Lower leg skin (tissue), 4 donors: ENCODE data around the gene NTM. TPM values are rescaled to one million over a fixed set of nuclear protein-coding genes. Genes with fewer than 3 reads are reported as not detected.

Source experiments
- DNase-seq, 2 donors: peaks; one replicate each; pipeline ENCODE4 v3.0.0-alpha.2; 2019; ENCODE audit warnings: low spot score in 2 of 2
- H3K4me3 ChIP-seq: fragments of 200-600 bp; sonication (generic); 2 replicates; pipeline ENCODE4 v1.5.1; 2017; ENCODE audit warnings: mild to moderate bottlenecking, low read depth; ENCODE audit not compliant: poor library complexity, severe bottlenecking
- POLR2A ChIP-seq, 2 donors: fragments of 450-650 bp; IDR thresholded peaks; one replicate each; pipeline ENCODE4 v1.6.1; 2016 to 2017; ENCODE audit warnings: antibody characterized with exemption in 2 of 2, mild to moderate bottlenecking in 1 of 2, moderate library complexity in 1 of 2
- WGBS, 2 donors: methylation state at CpG; one replicate each; pipeline ENCODE4 v1.1.5; 2018; 5-methylcytosine and 5-hydroxymethylcytosine counted together
- intact Hi-C: fragments of 100-400 bp; cut with DNase I; formaldehyde crosslinking; loops from one replicate; pipeline ENCODE4 v1.15.0; 2023; ENCODE audit warnings: low total_unique reads
- total RNA-seq, 4 donors: library from RNA; depleted of rRNA; stranded (reverse); fragments of >200 nt; gene quantifications; one replicate each; pipeline ENCODE4 v1.1.0, GENCODE V29; 2016
- TF ChIP-seq, protein P1 (sequence below), 3 donors: fragments of 450-650 bp; IDR thresholded peaks; one replicate each; pipeline ENCODE4 v1.5.1; 2016; ENCODE audit warnings: antibody characterized with exemption in 3 of 3, mild to moderate bottlenecking in 3 of 3, moderate library complexity in 2 of 3

The NTM gene
- total RNA-seq, 4 donors from 2014 or later, result 2.8 to 5.7 (median 4.9) TPM

DNA sequence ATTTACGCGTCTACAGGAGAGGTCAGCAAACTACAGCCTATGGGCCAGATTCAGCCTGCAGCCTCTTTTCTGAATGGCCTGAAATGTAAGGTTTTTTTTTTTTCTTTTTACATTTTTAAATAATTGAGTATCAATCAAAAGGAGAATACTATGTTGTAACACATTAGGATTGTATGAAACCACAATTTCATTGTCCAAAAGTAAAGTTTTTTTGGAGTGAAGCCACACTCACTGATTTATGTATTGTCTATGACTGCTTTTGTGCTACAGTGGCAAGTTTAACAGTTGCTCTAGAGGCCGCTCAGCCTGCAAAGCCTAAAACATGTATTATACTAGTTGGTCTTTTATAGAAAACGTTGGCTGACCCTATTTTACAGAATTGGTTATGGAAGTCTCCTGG lies 923.2 kb downstream of the NTM start:
- no peak for DNase-seq
- TF ChIP-seq POLR2A (IDR thresholded peaks at IDR 0.05), result no peak
- WGBS, 2 donors, result 68 to 76% methylated on average over 4 of the region's 4 CpGs
- intact Hi-C loops, result no loop called here
- no peak overlapping the region for H3K4me3 ChIP-seq

DNA sequence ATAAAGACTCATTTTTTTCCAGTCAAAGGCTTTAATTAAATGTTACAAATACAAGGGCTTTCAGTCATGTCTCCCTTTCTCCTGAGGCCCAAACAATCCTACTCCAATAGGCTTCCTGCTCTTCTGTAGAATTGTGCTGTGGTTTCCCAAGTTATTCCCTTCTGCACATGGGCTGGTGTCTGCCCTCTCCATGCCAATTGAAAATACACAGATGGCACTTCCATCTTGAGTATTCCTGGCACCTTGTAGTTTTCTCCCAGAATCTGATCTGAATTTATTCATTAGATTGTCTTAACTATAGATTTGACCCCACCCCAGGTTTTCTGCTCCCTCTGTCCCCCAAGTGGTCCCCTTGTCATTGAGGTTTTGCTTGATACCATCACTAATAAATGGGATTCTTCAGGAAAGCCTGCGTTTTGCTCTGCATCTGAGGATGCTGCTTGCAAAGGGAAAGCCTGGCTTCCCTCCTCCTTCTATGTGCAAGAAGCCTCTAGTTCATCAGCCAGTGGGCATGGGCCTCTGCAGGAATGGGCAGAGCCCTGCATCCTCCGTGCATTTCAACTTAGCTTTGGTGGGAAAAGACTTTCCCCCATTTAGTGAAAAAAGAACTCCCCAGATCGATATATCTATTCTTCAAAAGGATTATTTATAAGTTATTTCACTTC lies 926.7 kb downstream of the NTM start:
- no peak for TF ChIP-seq POLR2A (IDR thresholded peaks at IDR 0.05)
- TF ChIP-seq, protein P1, sequence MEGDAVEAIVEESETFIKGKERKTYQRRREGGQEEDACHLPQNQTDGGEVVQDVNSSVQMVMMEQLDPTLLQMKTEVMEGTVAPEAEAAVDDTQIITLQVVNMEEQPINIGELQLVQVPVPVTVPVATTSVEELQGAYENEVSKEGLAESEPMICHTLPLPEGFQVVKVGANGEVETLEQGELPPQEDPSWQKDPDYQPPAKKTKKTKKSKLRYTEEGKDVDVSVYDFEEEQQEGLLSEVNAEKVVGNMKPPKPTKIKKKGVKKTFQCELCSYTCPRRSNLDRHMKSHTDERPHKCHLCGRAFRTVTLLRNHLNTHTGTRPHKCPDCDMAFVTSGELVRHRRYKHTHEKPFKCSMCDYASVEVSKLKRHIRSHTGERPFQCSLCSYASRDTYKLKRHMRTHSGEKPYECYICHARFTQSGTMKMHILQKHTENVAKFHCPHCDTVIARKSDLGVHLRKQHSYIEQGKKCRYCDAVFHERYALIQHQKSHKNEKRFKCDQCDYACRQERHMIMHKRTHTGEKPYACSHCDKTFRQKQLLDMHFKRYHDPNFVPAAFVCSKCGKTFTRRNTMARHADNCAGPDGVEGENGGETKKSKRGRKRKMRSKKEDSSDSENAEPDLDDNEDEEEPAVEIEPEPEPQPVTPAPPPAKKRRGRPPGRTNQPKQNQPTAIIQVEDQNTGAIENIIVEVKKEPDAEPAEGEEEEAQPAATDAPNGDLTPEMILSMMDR (IDR thresholded peaks at IDR 0.05), result no peak

DNA sequence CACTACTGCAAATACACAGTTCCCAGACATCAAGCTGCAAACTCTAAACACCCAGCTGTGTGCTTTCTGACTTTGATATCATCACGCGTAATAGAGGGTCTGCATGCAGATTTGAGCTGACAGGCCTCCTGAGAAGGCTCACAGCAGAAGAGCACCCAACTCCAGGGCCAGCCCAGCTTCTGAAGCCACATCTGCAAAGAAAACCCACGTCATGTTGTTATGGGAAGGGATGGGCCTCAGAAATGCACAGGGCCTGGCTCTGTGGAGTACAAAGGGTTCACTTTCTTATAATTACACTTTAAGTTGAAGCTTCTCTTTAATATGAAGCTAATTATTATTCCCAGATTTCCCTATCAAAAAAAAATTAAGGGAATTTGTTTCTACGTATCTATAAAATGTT lies 927.9 kb downstream of the NTM start:
- WGBS, 2 donors, result 86 to 88% methylated on average over 4 of the region's 4 CpGs

More for the DNA sequence above, 926.7 kb downstream of the NTM start:
- no peak overlapping the region for H3K4me3 ChIP-seq
- intact Hi-C loops, result no loop called here
- 85 to 87% methylated on average over 3 of the region's 3 CpGs for WGBS, 2 donors
- no peak for DNase-seq

DNA sequence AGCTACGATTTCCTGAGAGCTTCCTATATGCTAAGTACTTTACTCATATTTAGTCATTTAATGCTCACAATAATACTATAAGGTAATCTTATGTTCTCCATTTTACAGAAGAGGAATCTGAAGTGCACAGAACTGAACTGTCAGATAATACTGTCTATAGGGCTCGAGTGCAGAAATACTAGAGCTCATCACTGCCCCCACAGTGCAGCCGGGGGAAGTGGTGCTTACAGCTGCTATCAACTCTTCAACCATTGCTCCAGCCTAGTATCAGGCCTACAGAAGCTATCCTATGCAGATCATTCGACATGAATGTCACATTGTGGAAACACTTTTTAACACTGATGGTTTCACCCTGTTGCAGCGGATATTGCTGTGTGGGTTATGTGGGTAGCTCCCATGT lies 929.9 kb downstream of the NTM start:
- TF ChIP-seq, protein P1 (IDR thresholded peaks at IDR 0.05), result no peak
- TF ChIP-seq POLR2A (IDR thresholded peaks at IDR 0.05), result no peak
- intact Hi-C loops, result no loop called here
- no peak overlapping the region for H3K4me3 ChIP-seq
- no peak for DNase-seq
- 77 to 82% methylated on average over 5 of the region's 5 CpGs for WGBS, 2 donors

More for the DNA sequence above, 927.9 kb downstream of the NTM start:
- intact Hi-C loops, result no loop called here
- DNase-seq, result no peak
- no peak overlapping the region for H3K4me3 ChIP-seq
- TF ChIP-seq, protein P1 (IDR thresholded peaks at IDR 0.05), result no peak
- no peak for TF ChIP-seq POLR2A (IDR thresholded peaks at IDR 0.05)

DNA sequence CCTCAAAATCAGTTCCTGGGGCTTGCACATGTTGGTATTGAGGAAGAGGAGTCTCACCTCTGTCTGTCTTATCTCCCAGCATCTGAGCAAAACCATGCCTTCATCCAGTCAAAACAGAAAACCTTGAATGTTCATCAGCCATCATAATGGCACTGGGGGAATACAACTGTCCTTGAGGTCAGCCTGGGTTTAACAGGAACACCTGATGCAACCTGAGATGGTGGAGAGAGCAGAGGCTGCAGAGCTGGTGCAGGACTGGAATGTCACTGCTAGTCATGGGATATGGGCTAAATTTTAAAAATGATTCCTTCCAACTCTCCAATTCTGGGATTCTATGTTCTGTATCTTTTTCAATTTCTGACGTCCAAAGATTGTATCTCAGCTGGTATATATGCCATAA lies 931.0 kb downstream of the NTM start:
- DNase-seq, result no peak
- TF ChIP-seq, protein P1 (IDR thresholded peaks at IDR 0.05), result no peak
- TF ChIP-seq POLR2A (IDR thresholded peaks at IDR 0.05), result no peak
- WGBS, 2 donors, result 42 to 79% methylated on average over 1 of the region's 1 CpG
- intact Hi-C loops, result no loop called here
- H3K4me3 ChIP-seq, result no peak overlapping the region

DNA sequence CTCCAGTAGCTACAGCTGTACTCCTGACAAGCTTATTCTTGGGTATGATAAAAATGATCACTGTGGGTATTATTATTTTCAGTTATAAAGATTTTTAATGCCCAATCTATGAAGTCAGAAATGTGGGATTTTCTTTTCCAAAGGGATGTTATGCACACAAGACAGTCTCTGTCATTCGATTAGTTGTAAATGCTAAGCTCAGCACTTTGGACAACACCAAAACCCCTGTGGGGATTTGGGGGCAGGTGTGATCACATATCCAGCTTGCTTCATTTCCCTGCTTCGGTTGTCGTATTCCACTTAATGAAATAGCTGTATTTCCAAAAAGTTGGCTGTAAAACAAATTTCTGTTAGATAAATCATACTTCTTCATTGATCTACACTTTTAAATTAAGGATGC lies 931.5 kb downstream of the NTM start:
- no peak for DNase-seq
- H3K4me3 ChIP-seq, result no peak overlapping the region
- intact Hi-C loops, result no loop called here
- TF ChIP-seq, protein P1 (IDR thresholded peaks at IDR 0.05), result no peak
- TF ChIP-seq POLR2A (IDR thresholded peaks at IDR 0.05), result no peak
- 50 to 57% methylated on average over 3 of the region's 3 CpGs for WGBS, 2 donors
